Thyroid gland (tissue), 4 donors: ENCODE data around the gene UBL4B. TPM values are rescaled to one million over a fixed set of nuclear protein-coding genes. Genes with fewer than 3 reads are reported as not detected.

ENCODE experiments used
- DNase-seq, 2 donors: peaks; one replicate each; pipeline ENCODE4 v3.0.0-alpha.2; 2019
- H3K27ac ChIP-seq, 3 donors: fragments of 200-600 bp; sonication (generic); 1 replicate in 2 of 3; 2 replicates in 1 of 3; pipeline ENCODE4 v1.5.1; 2016 to 2019; ENCODE audit warnings: mild to moderate bottlenecking in 1 of 3, moderate library complexity in 1 of 3
- H3K27me3 ChIP-seq: fragments of 200-600 bp; sonication (generic); one replicate; pipeline ENCODE4 v1.5.1; 2019
- H3K36me3 ChIP-seq, 2 donors: fragments of 200-600 bp; sonication (generic); one replicate each; pipeline ENCODE4 v1.5.1; 2016 to 2019
- H3K4me1 ChIP-seq, 2 donors: fragments of 200-600 bp; sonication (generic); one replicate each; pipeline ENCODE4 v1.5.1; 2017 to 2019
- H3K4me3 ChIP-seq, 3 donors: fragments of 200-600 bp; sonication (generic); replicated peaks in 1 of 3; 1 replicate in 2 of 3; 2 replicates in 1 of 3; pipeline ENCODE4 v1.5.1; 2016; ENCODE audit warnings: mild to moderate bottlenecking in 1 of 3
- H3K9me3 ChIP-seq: fragments of 200-600 bp; sonication (generic); one replicate; pipeline ENCODE4 v1.5.1; 2017
- CTCF ChIP-seq, 6 experiments: fragments of 200-600 bp in 3 of 6; fragments of 450-650 bp in 3 of 6; sonication (generic) in 3 of 6; IDR thresholded peaks; one replicate each; pipeline ENCODE4 v1.5.1; 2016 to 2019; ENCODE audit warnings: antibody characterized with exemption in 6 of 6, mild to moderate bottlenecking in 2 of 6, inconsistent platforms in 1 of 6, moderate library complexity in 1 of 6
- POLR2A ChIP-seq, 2 donors: fragments of 450-650 bp; IDR thresholded peaks; one replicate each; pipeline ENCODE4 v1.6.1; 2017; ENCODE audit warnings: antibody characterized with exemption in 2 of 2, mild to moderate bottlenecking in 2 of 2, moderate library complexity in 1 of 2
- WGBS, 2 donors: methylation state at CpG; one replicate each; pipeline ENCODE4 v1.1.5; 2017; 5-methylcytosine and 5-hydroxymethylcytosine counted together
- intact Hi-C: fragments of 100-400 bp; cut with DNase I; formaldehyde crosslinking; loops from one replicate; pipeline ENCODE4 v1.15.1; 2023
- total RNA-seq, 4 donors: library from RNA; depleted of rRNA; stranded (reverse); fragments of >200 nt; gene quantifications; one replicate each; pipeline ENCODE4 v1.2.3, GENCODE V29; 2016

The UBL4B gene
- total RNA-seq, 4 donors from 2014 or later = 0.27 TPM; not detected in 3

GRCh38 chr1:110120960-110121561, 8.8 kb downstream of the UBL4B start:
- no peak for DNase-seq
- H3K4me3 ChIP-seq = no peak overlapping the region
- WGBS, 2 donors = 51 to 68% methylated on average over 4 to 7 of the region's 12 CpGs

GRCh38 chr1:110123224-110123623, 11.0 kb downstream of the UBL4B start:
- Histone ChIP-seq H3K9me3 (no peaks in the 10 kb centered on the region), H3K4me1 (no peaks in the 10 kb centered on the region), H3K4me3 (no peak overlapping the region), H3K36me3 (no peaks in the 10 kb centered on the region), H3K27ac (no peak overlapping the region), H3K27me3 (no peaks in the 10 kb centered on the region)
- WGBS, 2 donors = 70 to 77% methylated on average over 3 of the region's 3 CpGs
- TF ChIP-seq POLR2A (IDR thresholded peaks at IDR 0.05) (no peak), CTCF (IDR thresholded peaks at IDR 0.05) (no peak)
- intact Hi-C loops = no loop called here
- DNase-seq = no peak

More at GRCh38 chr1:110120960-110121561, 8.8 kb downstream of the UBL4B start:
- no peaks in the 10 kb centered on the region for H3K9me3 ChIP-seq
- intact Hi-C loops = no loop called here
- H3K27me3 ChIP-seq = no peaks in the 10 kb centered on the region
- H3K27ac ChIP-seq = no peak overlapping the region
- TF ChIP-seq CTCF (IDR thresholded peaks at IDR 0.05) (no peak), POLR2A (IDR thresholded peaks at IDR 0.05) (no peak)
- no peaks in the 10 kb centered on the region for H3K36me3 ChIP-seq
- H3K4me1 ChIP-seq = no peaks in the 10 kb centered on the region

- no peak for DNase-seq
- no peaks in the 10 kb centered on the region for H3K4me1 ChIP-seq
- 92 to 95% methylated on average over 4 of the region's 4 CpGs for WGBS, 2 donors
- H3K27me3 ChIP-seq = peaks cover 5% of the 10 kb centered on the region
- intact Hi-C loops = no loop called here
- TF ChIP-seq CTCF (IDR thresholded peaks at IDR 0.05) (no peak), POLR2A (IDR thresholded peaks at IDR 0.05) (no peak)
- H3K4me3 ChIP-seq = no peak overlapping the region
- H3K36me3 ChIP-seq = no peaks in the 10 kb centered on the region
- H3K27ac ChIP-seq = no peak overlapping the region
- no peaks in the 10 kb centered on the region for H3K9me3 ChIP-seq
These were observed 13.6 kb downstream of the UBL4B start for GRCh38 chr1:110125810-110126209.

- 2 to 8% methylated on average over 10 to 21 of the region's 31 CpGs for WGBS, 2 donors
- Histone ChIP-seq H3K36me3 (no peaks in the 10 kb centered on the region), H3K27me3 (peaks cover 5% of the 10 kb centered on the region), H3K27ac (no peak overlapping the region), H3K9me3 (no peaks in the 10 kb centered on the region), H3K4me1 (no peaks in the 10 kb centered on the region), H3K4me3 (no peak overlapping the region)
- intact Hi-C loops = no loop called here
- TF ChIP-seq CTCF (IDR thresholded peaks at IDR 0.05) = peak in 1 of 6 experiments; percentile 21
- no peak for TF ChIP-seq POLR2A (IDR thresholded peaks at IDR 0.05)
- DNase-seq = no peak
These were observed 17.9 kb downstream of the UBL4B start for GRCh38 chr1:110130113-110130591.

GRCh38 chr1:110130989-110131388, 18.7 kb downstream of the UBL4B start:
- Histone ChIP-seq H3K27me3 (peaks cover 5% of the 10 kb centered on the region), H3K9me3 (no peaks in the 10 kb centered on the region), H3K36me3 (no peaks in the 10 kb centered on the region), H3K4me3 (no peak overlapping the region), H3K27ac (no peak overlapping the region), H3K4me1 (no peaks in the 10 kb centered on the region)
- no peak for DNase-seq
- WGBS, 2 donors = 47 to 54% methylated on average over 7 of the region's 7 CpGs
- TF ChIP-seq CTCF (IDR thresholded peaks at IDR 0.05) (no peak), POLR2A (IDR thresholded peaks at IDR 0.05) (no peak)
- intact Hi-C loops = no loop called here
